Hepatocyte (in vitro differentiated cells): ENCODE results near the gene ABCA3.

Experiments used
- CTCF ChIP-seq: fragments of 200-600 bp; sonication (generic); IDR thresholded peaks from 2 replicates; pipeline ENCODE4 v1.5.1; 2016; ENCODE audit warnings: antibody characterized with exemption, mild to moderate bottlenecking; ENCODE audit not compliant: poor library complexity
- EZH2 ChIP-seq: fragments of 200-600 bp; sonication (generic); IDR thresholded peaks from 2 replicates; pipeline ENCODE4 v1.6.1; 2016; ENCODE audit warnings: antibody characterized with exemption, mild to moderate bottlenecking, borderline replicate concordance
- EZH2phosphoT487 ChIP-seq: fragments of 200-600 bp; sonication (generic); IDR thresholded peaks from one replicate; pipeline ENCODE4 v1.6.1; 2018; ENCODE audit warnings: antibody characterized with exemption, mild to moderate bottlenecking, low read depth, moderate library complexity; ENCODE audit not compliant: unreplicated experiment, severe bottlenecking

GRCh38 chr16:2299915-2300192 is 40.7 kb downstream of the ABCA3 start:
- TF ChIP-seq EZH2phosphoT487 = no peak
- TF ChIP-seq CTCF = no peak
- TF ChIP-seq EZH2 = no peak
